ENCODE data around the gene CGB7. TPM values are rescaled to one million over a fixed set of nuclear protein-coding genes. Genes with fewer than 3 reads are reported as not detected.

Gene CGB7
- total and polyA plus RNA-seq, 2 experiments from 2014 or later, result 0.32 to 0.97 TPM

DNA sequence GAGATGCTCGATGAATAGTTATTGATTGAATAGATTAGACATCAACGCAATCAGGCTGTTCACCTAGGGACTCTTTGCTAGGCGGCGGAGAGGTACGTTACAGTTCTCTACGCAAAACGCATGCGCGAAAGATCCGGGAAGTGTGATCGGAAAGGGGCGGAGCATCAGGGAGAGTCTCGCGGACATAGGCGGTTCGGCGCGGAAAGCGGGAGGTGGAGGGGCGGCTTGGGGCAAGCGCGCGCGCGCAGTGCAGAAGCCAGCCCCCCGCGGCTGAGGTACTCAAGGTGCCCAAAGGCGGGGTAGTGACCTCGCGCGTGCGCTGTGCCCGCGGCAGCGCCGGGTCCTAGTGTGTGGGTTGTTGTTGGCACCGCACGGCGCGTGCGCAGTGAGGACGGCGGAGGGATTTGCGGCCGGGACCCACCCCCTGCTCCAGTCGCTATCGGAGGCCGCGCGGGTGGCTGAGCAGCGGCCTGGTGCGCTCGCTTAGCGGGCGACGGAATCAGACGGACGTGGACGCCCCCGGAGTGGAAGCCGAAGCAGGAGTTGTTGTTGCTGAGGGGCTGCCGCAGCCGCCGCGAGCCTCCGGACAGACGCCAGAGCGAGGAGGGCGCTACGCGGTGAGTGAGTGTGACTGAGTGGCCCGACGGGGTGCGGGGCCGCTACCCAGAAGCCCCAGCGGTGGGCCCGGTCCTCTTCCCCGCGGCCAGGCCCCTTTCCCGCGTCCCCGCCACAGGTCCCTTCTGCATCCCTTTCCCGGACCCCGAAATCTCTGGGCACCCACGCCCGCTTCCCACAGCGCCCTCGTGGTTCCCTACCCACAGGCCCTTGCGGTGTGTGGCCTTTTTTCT, 27.7 kb upstream of the CGB7 start, which contains the start of gene SNRNP70:
TSS of gene SNRNP70 (plus strand) at position 432 of the 848 bp plus-strand sequence. CDS start 964 bp downstream, outside the sequence.
- peak within 1 kb of the TSS; percentile 96 for H3K27ac Mint-ChIP-seq
- H3K4me3 Mint-ChIP-seq, result peak within 1 kb of the TSS; percentile 98
- H3K36me3 Mint-ChIP-seq (ENCODE audit: low read depth), result peaks cover 38% of the 10 kb centered on the region
- Histone ChIP-seq H3F3A (replicated peaks; ENCODE audit: low read depth) (peaks cover 14% of the 10 kb centered on the region), H3K9me2 (ENCODE audit: insufficient read depth) (no peaks in the 10 kb centered on the region), H3K4me2 (peak within 1 kb of the TSS; percentile 89), H3K4me1 (ENCODE audit: insufficient read depth) (peaks cover 13% of the 10 kb centered on the region), H3K4me3 (peak within 1 kb of the TSS; percentile 86), H3K36me3 (ENCODE audit: insufficient read depth) (peaks cover 29% of the 10 kb centered on the region), H2AFZ (peak within 1 kb of the TSS; percentile 94), H3K79me2 (replicated peaks; ENCODE audit: insufficient read depth) (peaks cover 44% of the 10 kb centered on the region), H4K20me1 (replicated peaks; ENCODE audit: insufficient read depth) (peaks cover 35% of the 10 kb centered on the region), H3K27me3 (ENCODE audit: insufficient read depth) (no peaks in the 10 kb centered on the region), H3K27ac (ENCODE audit: low read depth) (peak within 1 kb of the TSS; percentile 93)
- H3K4me1 Mint-ChIP-seq, result peaks cover 16% of the 10 kb centered on the region
- DNase-seq (ENCODE audit: low spot score), result peak; percentile 100
- peak; percentile 91 for ATAC-seq
- H3K9me3 Mint-ChIP-seq, result peaks cover 3% of the 10 kb centered on the region; the same call in 2 of the 3 replicates
- H3K27me3 Mint-ChIP-seq (ENCODE audit: insufficient read depth, low read depth, poor library complexity), result peaks cover 14% of the 10 kb centered on the region
- peak; percentile 80 for TF ChIP-seq CREB1 (CRISPR knock-in tag; IDR thresholded peaks at IDR 0.05; ENCODE audit: low read depth)
- peak; percentile 88 for TF ChIP-seq POLR2AphosphoS5 (IDR thresholded peaks at IDR 0.05; ENCODE audit: low read depth)
- TF ChIP-seq JUNB (IDR thresholded peaks at IDR 0.05; ENCODE audit: unreplicated experiment), result no peak
- TF ChIP-seq CTCF (conservative IDR thresholded peaks at IDR 0.05; ENCODE audit: low read depth in 2 of 2), result no peak
- TF ChIP-seq EZH2phosphoT487 (IDR thresholded peaks at IDR 0.05; ENCODE audit: unreplicated experiment), result no peak
- peak; percentile 15; the same call in 1 of the 2 replicates for TF ChIP-seq ETS1 (IDR thresholded peaks at IDR 0.05)
- TF ChIP-seq ZNF331 (CRISPR knock-in tag; IDR thresholded peaks at IDR 0.05; ENCODE audit: low read depth), result no peak

DNA sequence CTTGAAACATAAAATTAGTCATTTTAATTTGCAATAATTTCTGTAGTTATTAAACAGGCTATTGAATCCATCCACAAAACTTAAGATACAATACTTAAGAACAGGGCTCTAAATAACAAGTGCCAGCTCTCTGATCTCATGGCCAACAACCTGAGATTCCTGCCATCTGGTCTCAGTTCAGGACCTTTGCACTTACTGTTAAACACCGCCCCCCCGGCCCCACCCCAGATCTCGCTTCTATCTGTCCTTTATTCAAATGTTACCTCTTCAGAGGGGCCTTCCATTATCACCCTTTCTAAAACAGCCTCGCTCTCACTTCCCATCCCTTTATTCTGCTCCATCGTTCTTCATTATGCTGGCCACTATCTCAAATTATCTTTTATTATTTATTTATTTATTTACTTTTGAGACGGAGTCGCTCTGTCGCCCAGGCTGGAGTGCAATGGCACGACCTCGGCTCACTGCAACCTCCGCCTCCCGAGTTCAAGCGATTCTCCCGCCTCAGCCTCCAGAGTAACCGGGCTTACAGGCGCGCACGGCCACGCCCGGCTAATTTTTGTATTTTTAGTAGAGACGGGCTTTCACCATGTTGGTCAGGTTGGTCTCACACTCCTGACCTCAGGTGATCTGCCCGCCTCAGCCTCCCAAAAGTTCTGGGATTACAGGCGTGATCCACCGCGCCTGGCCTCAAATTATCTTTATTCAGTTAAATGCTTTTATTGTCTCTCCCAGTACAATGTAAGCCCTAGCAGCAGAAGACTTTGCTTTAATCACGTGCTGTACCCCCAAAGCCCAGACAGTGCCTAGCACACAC, 26.9 kb upstream of the CGB7 start:
- DNase-seq (ENCODE audit: low spot score) (no peak), ATAC-seq (no peak)
- H3K4me3 ChIP-seq, result peak overlapping the region; percentile 86
- peak overlapping the region; percentile 79 for H3K4me2 ChIP-seq
- Mint-ChIP-seq H3K27ac (peak overlapping the region; percentile 85), H3K27me3 (ENCODE audit: insufficient read depth, low read depth, poor library complexity) (peaks cover 14% of the 10 kb centered on the region), H3K4me3 (peak overlapping the region; percentile 98), H3K9me3 (peaks cover 3% of the 10 kb centered on the region; the same call in 2 of the 3 replicates), H3K36me3 (ENCODE audit: low read depth) (peaks cover 31% of the 10 kb centered on the region), H3K4me1 (peaks cover 16% of the 10 kb centered on the region)
- peaks cover 39% of the 10 kb centered on the region for H3K79me2 ChIP-seq (replicated peaks; ENCODE audit: insufficient read depth)
- peaks cover 28% of the 10 kb centered on the region for H4K20me1 ChIP-seq (replicated peaks; ENCODE audit: insufficient read depth)
- H3K9me2 ChIP-seq (ENCODE audit: insufficient read depth), result no peaks in the 10 kb centered on the region
- H3K27me3 ChIP-seq (ENCODE audit: insufficient read depth), result 0 out of 2 replicates have a peak, but pooled peaks cover 3% of the 10 kb centered on the region
- H2AFZ ChIP-seq, result peak overlapping the region; percentile 84
- peaks cover 13% of the 10 kb centered on the region for H3K4me1 ChIP-seq (ENCODE audit: insufficient read depth)
- H3F3A ChIP-seq (replicated peaks; ENCODE audit: low read depth), result peaks cover 13% of the 10 kb centered on the region
- TF ChIP-seq, protein P1, sequence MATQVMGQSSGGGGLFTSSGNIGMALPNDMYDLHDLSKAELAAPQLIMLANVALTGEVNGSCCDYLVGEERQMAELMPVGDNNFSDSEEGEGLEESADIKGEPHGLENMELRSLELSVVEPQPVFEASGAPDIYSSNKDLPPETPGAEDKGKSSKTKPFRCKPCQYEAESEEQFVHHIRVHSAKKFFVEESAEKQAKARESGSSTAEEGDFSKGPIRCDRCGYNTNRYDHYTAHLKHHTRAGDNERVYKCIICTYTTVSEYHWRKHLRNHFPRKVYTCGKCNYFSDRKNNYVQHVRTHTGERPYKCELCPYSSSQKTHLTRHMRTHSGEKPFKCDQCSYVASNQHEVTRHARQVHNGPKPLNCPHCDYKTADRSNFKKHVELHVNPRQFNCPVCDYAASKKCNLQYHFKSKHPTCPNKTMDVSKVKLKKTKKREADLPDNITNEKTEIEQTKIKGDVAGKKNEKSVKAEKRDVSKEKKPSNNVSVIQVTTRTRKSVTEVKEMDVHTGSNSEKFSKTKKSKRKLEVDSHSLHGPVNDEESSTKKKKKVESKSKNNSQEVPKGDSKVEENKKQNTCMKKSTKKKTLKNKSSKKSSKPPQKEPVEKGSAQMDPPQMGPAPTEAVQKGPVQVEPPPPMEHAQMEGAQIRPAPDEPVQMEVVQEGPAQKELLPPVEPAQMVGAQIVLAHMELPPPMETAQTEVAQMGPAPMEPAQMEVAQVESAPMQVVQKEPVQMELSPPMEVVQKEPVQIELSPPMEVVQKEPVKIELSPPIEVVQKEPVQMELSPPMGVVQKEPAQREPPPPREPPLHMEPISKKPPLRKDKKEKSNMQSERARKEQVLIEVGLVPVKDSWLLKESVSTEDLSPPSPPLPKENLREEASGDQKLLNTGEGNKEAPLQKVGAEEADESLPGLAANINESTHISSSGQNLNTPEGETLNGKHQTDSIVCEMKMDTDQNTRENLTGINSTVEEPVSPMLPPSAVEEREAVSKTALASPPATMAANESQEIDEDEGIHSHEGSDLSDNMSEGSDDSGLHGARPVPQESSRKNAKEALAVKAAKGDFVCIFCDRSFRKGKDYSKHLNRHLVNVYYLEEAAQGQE (IDR thresholded peaks at IDR 0.05; ENCODE audit: unreplicated experiment), result no peak
- TF ChIP-seq CREB1 (CRISPR knock-in tag; IDR thresholded peaks at IDR 0.05; ENCODE audit: low read depth), result no peak
- H3K36me3 ChIP-seq (ENCODE audit: insufficient read depth), result peaks cover 22% of the 10 kb centered on the region
- peak overlapping the region; percentile 22; the same call in 1 of the 2 replicates for H3K27ac ChIP-seq (ENCODE audit: low read depth)

All from GM23338 (cell line).